K562 (cell line): Measurements from ENCODE around the gene CDH18. TPM values are rescaled to one million over a fixed set of nuclear protein-coding genes. Genes with fewer than 3 reads are reported as not detected.

Source experiments
- KLF6 ChIP-seq: fragments of 250-450 bp; sonication (Bioruptor Pico); IDR thresholded peaks from 2 replicates; pipeline ENCODE4 v1.4.0; 2020; ENCODE audit warnings: mild to moderate bottlenecking, moderate library complexity, borderline replicate concordance
- ZNF318 ChIP-seq, 2 experiments: fragments of 450-650 bp; IDR thresholded peaks; 2 replicates each; pipeline ENCODE4 v1.6.1; 2016; ENCODE audit warnings: mild to moderate bottlenecking in 2 of 2, borderline replicate concordance in 1 of 2, low read depth in 1 of 2, moderate library complexity in 1 of 2
- polyA plus RNA-seq, 8 experiments: library from polyadenylated mRNA; depleted of rRNA in 4 of 8; stranded (reverse) in 5 of 8; unstranded in 3 of 8; fragments of >200 nt; fragmentation: Nextera tagmentation in 2 of 8; fragmentation: Illumina TruSeq in 1 of 8; extraction: Ambion mirVana in 2 of 8; extraction: Trizol in 1 of 8; gene quantifications; 2 replicates each; pipeline versions ENCODE4 v1.2.1 to v1.2.3, GENCODE V29; 2011 to 2014; ENCODE audit warnings: inconsistent platforms in 1 of 8, missing spikeins in 1 of 8
- total RNA-seq, 7 experiments: library from RNA; depleted of rRNA in 6 of 7; stranded (reverse); fragments of >200 nt in 6 of 7; fragmentation: Illumina TruSeq in 2 of 7; extraction: Trizol in 2 of 7; gene quantifications; 2 replicates each; pipeline versions ENCODE4 v1.2.1 to v1.2.3, GENCODE V29; 2011 to 2021; ENCODE audit warnings: low replicate concordance in 1 of 7

The CDH18 gene
- total and polyA plus RNA-seq, 9 of the 15 experiments (the other 6 are each of a cell fraction or from before 2014, with no cell fraction given) = 0.18 to 1.4 (median 0.31) TPM

GRCh38 chr5:19880458-19880857 is 107.5 kb downstream of the CDH18 start (continued):
- TF ChIP-seq ZNF318 (IDR thresholded peaks at IDR 0.05; ENCODE audit: borderline replicate concordance in 1 of 2, low read depth in 1 of 2) (no peak), KLF6 (CRISPR knock-in tag) (no peak)
